GM19351 (cell line): ENCODE results near the gene ANTXR1.

ENCODE experiments used
- ATAC-seq: cut with Tn5 transposase; IDR thresholded peaks from one replicate; pipeline ENCODE4 v1.9.1; 2021; ENCODE audit warnings: mild to moderate bottlenecking, moderate library complexity; ENCODE audit not compliant: unreplicated experiment

ANTXR1 gene

DNA sequence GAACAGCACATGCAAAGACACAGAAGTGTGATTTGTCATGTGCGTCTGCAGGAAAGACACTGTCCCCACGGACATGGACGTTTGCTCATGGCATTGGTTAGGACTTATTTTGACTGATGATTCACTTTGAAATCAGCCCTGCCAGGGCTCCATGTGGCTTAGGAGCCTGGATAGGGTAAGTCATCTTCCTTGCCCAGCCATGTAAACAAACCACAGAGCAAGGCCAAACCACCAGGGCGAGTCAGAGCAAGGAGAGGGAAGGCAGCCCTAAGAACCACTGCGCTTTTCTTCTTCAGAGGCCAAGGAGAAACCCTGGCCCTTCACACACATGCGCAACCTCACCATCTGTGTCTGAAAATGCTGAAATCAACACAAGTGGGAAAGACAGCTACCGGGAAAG is 285.3 kb downstream of the ANTXR1 start:
- ATAC-seq: no peak

GRCh38 chr2:69298862-69299261 is 285.9 kb downstream of the ANTXR1 start:
- no peak for ATAC-seq
